GM19025 (cell line): ENCODE data around the gene TMEM145.
"Not testable (repeated sequence)": the region's sequence is repeated elsewhere in the genome, so short reads cannot be mapped to it uniquely, and the experiment has no call there.

Experiments used
- ATAC-seq: cut with Tn5 transposase; IDR thresholded peaks from one replicate; pipeline ENCODE4 v1.9.1; 2021; ENCODE audit warnings: mild to moderate bottlenecking, low read depth, moderate library complexity; ENCODE audit not compliant: unreplicated experiment

The TMEM145 gene

GRCh38 chr19:42312370-42312769, 739 bp upstream of the TMEM145 start:
- ATAC-seq, result no peak

- ATAC-seq, result no peak
Observed at GRCh38 chr19:42313840-42314755, 989 bp downstream of the TMEM145 start.

- no peak for ATAC-seq
Observed at GRCh38 chr19:42315024-42315423, 1.9 kb downstream of the TMEM145 start.

- ATAC-seq, result no peak
Observed at GRCh38 chr19:42316223-42317211, 3.4 kb downstream of the TMEM145 start.

GRCh38 chr19:42317535-42317934, 4.4 kb downstream of the TMEM145 start:
- ATAC-seq, result no peak

GRCh38 chr19:42322305-42322704, 9.2 kb downstream of the TMEM145 start:
- ATAC-seq, result no peak

GRCh38 chr19:42323473-42323851, 10.4 kb downstream of the TMEM145 start:
- no peak for ATAC-seq

GRCh38 chr19:42323852-42324654, 10.9 kb downstream of the TMEM145 start:
- ATAC-seq, result no peak

- no peak for ATAC-seq
Observed at GRCh38 chr19:42324655-42325307, 11.7 kb downstream of the TMEM145 start.

GRCh38 chr19:42325308-42325895, 12.3 kb downstream of the TMEM145 start, which contains the start of gene MEGF8:
Gene MEGF8 (plus strand): TSS chr19:42325635. CDS start chr19:42326244, 609 bp downstream.
- peak; percentile 94 for ATAC-seq

- no peak for ATAC-seq
Observed at GRCh38 chr19:42325896-42326771, 13.0 kb downstream of the TMEM145 start.

GRCh38 chr19:42326969-42327368, 13.9 kb downstream of the TMEM145 start:
- ATAC-seq, result no peak

GRCh38 chr19:42327381-42327780, 14.3 kb downstream of the TMEM145 start:
- no peak for ATAC-seq

GRCh38 chr19:42328106-42328505, 15.0 kb downstream of the TMEM145 start:
- no peak for ATAC-seq

GRCh38 chr19:42328854-42329253, 15.7 kb downstream of the TMEM145 start:
- no peak for ATAC-seq

- ATAC-seq, result no peak
Observed at GRCh38 chr19:42330241-42330711, 17.2 kb downstream of the TMEM145 start.

GRCh38 chr19:42331333-42331732, 18.2 kb downstream of the TMEM145 start:
- not testable (repeated sequence) for ATAC-seq

GRCh38 chr19:42332059-42332458, 18.9 kb downstream of the TMEM145 start:
- no peak for ATAC-seq
